NCI-H2081 treated with DMSO at 0.1 percent for 48 hours (cell line): ENCODE data around the gene PLCB1.
"Not testable (repeated sequence)": the region's sequence is repeated elsewhere in the genome, so short reads cannot be mapped to it uniquely, and the experiment has no call there.

ENCODE experiments used
- DNase-seq: peaks from one replicate; lab custom pipeline; 2025; lab: John Stamatoyannopoulos, UW

The PLCB1 gene

GRCh38 chr20:8786383-8786782 is 654.3 kb downstream of the PLCB1 start:
- no peak for DNase-seq

- DNase-seq: no peak
Measured at GRCh38 chr20:8787090-8787489, 655.0 kb downstream of the PLCB1 start.

- DNase-seq: no peak
Measured at GRCh38 chr20:8788275-8788674, 656.2 kb downstream of the PLCB1 start.

GRCh38 chr20:8788831-8789230 is 656.8 kb downstream of the PLCB1 start:
- no peak for DNase-seq

GRCh38 chr20:8790442-8791074 is 658.5 kb downstream of the PLCB1 start:
- DNase-seq: no peak

GRCh38 chr20:8795404-8795803 is 663.3 kb downstream of the PLCB1 start:
- DNase-seq: no peak

GRCh38 chr20:8796088-8796660 is 664.1 kb downstream of the PLCB1 start:
- DNase-seq: no peak

GRCh38 chr20:8798505-8798904 is 666.4 kb downstream of the PLCB1 start:
- no peak for DNase-seq

GRCh38 chr20:8800089-8800488 is 668.0 kb downstream of the PLCB1 start:
- no peak for DNase-seq

GRCh38 chr20:8801686-8802085 is 669.6 kb downstream of the PLCB1 start:
- no peak for DNase-seq

GRCh38 chr20:8803065-8803464 is 671.0 kb downstream of the PLCB1 start:
- DNase-seq: no peak

GRCh38 chr20:8803941-8804340 is 671.9 kb downstream of the PLCB1 start:
- no peak for DNase-seq

GRCh38 chr20:8805737-8806442 is 673.8 kb downstream of the PLCB1 start:
- DNase-seq: no peak

- DNase-seq: no peak
Measured at GRCh38 chr20:8807480-8808201, 675.6 kb downstream of the PLCB1 start.

GRCh38 chr20:8808202-8808535 is 676.1 kb downstream of the PLCB1 start:
- no peak for DNase-seq

GRCh38 chr20:8809107-8809953 is 677.3 kb downstream of the PLCB1 start:
- no peak for DNase-seq

- no peak for DNase-seq
Measured at GRCh38 chr20:8811801-8812594, 679.9 kb downstream of the PLCB1 start.

- peak; percentile 84 for DNase-seq
Measured at GRCh38 chr20:8812817-8813216, 680.8 kb downstream of the PLCB1 start.

GRCh38 chr20:8815208-8815607 is 683.1 kb downstream of the PLCB1 start:
- DNase-seq: no peak

- DNase-seq: no peak
Measured at GRCh38 chr20:8829256-8829655, 697.2 kb downstream of the PLCB1 start.

- DNase-seq: not testable (repeated sequence)
Measured at GRCh38 chr20:8834294-8834693, 702.2 kb downstream of the PLCB1 start.
